ENCODE data around the gene SESTD1. TPM values are rescaled to one million over a fixed set of nuclear protein-coding genes. Genes with fewer than 3 reads are reported as not detected.

SESTD1 gene
- total RNA-seq, 2 experiments from 2014 or later: 3.2 to 21.4 TPM

- H3K4me1 ChIP-seq (ENCODE audit: insufficient read depth, low read length, poor library complexity, severe bottlenecking): peaks cover 10% of the 10 kb centered on the region
- peaks cover 6% of the 10 kb centered on the region; the same call in 1 of the 2 replicates for H3K9me3 ChIP-seq (ENCODE audit: low read length)
- no peak for DNase-seq (ENCODE audit: low spot score)
- intact Hi-C loops (cut with micrococcal nuclease; ENCODE audit: unreplicated experiment): no loop called here
- H3K4me2 ChIP-seq (ENCODE audit: low read length): peak overlapping the region; percentile 80
- TF ChIP-seq EZH2phosphoT487 (IDR thresholded peaks at IDR 0.05; ENCODE audit: borderline replicate concordance, low read depth, low read length) (no peak), CTCF (conservative IDR thresholded peaks at IDR 0.05; ENCODE audit: low read length) (no peak)
- H3K27ac ChIP-seq (ENCODE audit: low read depth, low read length, poor library complexity, severe bottlenecking): no peak overlapping the region
- no peaks in the 10 kb centered on the region for H3K79me2 ChIP-seq (ENCODE audit: insufficient read depth, low read depth, low read length)
- ChIA-PET CTCF (ENCODE audit: unreplicated experiment) (no interaction called here), POLR2A (interaction anchor here (0.5 to 2.0 kb wide), 8 partner anchors 9 to 142 kb away, joined by 3 to 5 read pairs (median 3); no protein-coding TSS in a partner anchor)
- no peaks in the 10 kb centered on the region for H3K9me2 ChIP-seq (ENCODE audit: insufficient read depth, low read length)
- peak overlapping the region; percentile 79; the same call in 1 of the 2 replicates for H2AFZ ChIP-seq (ENCODE audit: low read length)
- no peaks in the 10 kb centered on the region for H4K20me1 ChIP-seq (ENCODE audit: insufficient read depth, low read length)
- H3K36me3 ChIP-seq (ENCODE audit: insufficient read depth, low read length): no peaks in the 10 kb centered on the region
- BruUV-seq (replicated peaks): TSS peak; percentile 73
- H3K4me3 ChIP-seq (ENCODE audit: low read depth, low read length, poor library complexity, severe bottlenecking): peak overlapping the region; percentile 74
These were observed 1.6 kb downstream of the SESTD1 start for GRCh38 chr2:179263015-179263414.

- CTCF ChIA-PET (ENCODE audit: unreplicated experiment): no interaction called here
- H3K79me2 ChIP-seq (ENCODE audit: insufficient read depth, low read depth, low read length): no peaks in the 10 kb centered on the region
- peaks cover 6% of the 10 kb centered on the region; the same call in 1 of the 2 replicates for H3K9me3 ChIP-seq (ENCODE audit: low read length)
- H3K27ac ChIP-seq (ENCODE audit: low read depth, low read length, poor library complexity, severe bottlenecking): no peak overlapping the region
- no peak overlapping the region for H3K4me3 ChIP-seq (ENCODE audit: low read depth, low read length, poor library complexity, severe bottlenecking)
- no peaks in the 10 kb centered on the region for H3K36me3 ChIP-seq (ENCODE audit: insufficient read depth, low read length)
- H3K9me2 ChIP-seq (ENCODE audit: insufficient read depth, low read length): no peaks in the 10 kb centered on the region
- POLR2A ChIA-PET: interaction anchor here (0.9 to 2.0 kb wide), 4 partner anchors 10 to 23 kb away, joined by 3 to 5 read pairs (median 3); no protein-coding TSS in a partner anchor
- H3K4me2 ChIP-seq (ENCODE audit: low read length): no peak overlapping the region
- peaks cover 10% of the 10 kb centered on the region for H3K4me1 ChIP-seq (ENCODE audit: insufficient read depth, low read length, poor library complexity, severe bottlenecking)
- intact Hi-C loops (cut with micrococcal nuclease; ENCODE audit: unreplicated experiment): no loop called here
- no peak for DNase-seq (ENCODE audit: low spot score)
- H4K20me1 ChIP-seq (ENCODE audit: insufficient read depth, low read length): no peaks in the 10 kb centered on the region
- BruUV-seq (replicated peaks): no TSS peak
- no peak overlapping the region for H2AFZ ChIP-seq (ENCODE audit: low read length)
- TF ChIP-seq EZH2phosphoT487 (IDR thresholded peaks at IDR 0.05; ENCODE audit: borderline replicate concordance, low read depth, low read length) (no peak), CTCF (conservative IDR thresholded peaks at IDR 0.05; ENCODE audit: low read length) (no peak)
These were observed 2.5 kb downstream of the SESTD1 start for GRCh38 chr2:179262077-179262660.

GRCh38 chr2:179261151-179261825 is 3.3 kb downstream of the SESTD1 start:
- no peaks in the 10 kb centered on the region for H3K36me3 ChIP-seq (ENCODE audit: insufficient read depth, low read length)
- ChIA-PET POLR2A (no interaction called here), CTCF (ENCODE audit: unreplicated experiment) (no interaction called here)
- H3K9me3 ChIP-seq (ENCODE audit: low read length): peaks cover 6% of the 10 kb centered on the region; the same call in 1 of the 2 replicates
- intact Hi-C loops (cut with micrococcal nuclease; ENCODE audit: unreplicated experiment): no loop called here
- no peaks in the 10 kb centered on the region for H4K20me1 ChIP-seq (ENCODE audit: insufficient read depth, low read length)
- peaks cover 10% of the 10 kb centered on the region for H3K4me1 ChIP-seq (ENCODE audit: insufficient read depth, low read length, poor library complexity, severe bottlenecking)
- TF ChIP-seq EZH2phosphoT487 (IDR thresholded peaks at IDR 0.05; ENCODE audit: borderline replicate concordance, low read depth, low read length) (no peak), CTCF (conservative IDR thresholded peaks at IDR 0.05; ENCODE audit: low read length) (0 out of 2 replicates have a peak, but pooled peaks have one; percentile 23)
- H3K9me2 ChIP-seq (ENCODE audit: insufficient read depth, low read length): no peaks in the 10 kb centered on the region
- no peak overlapping the region for H2AFZ ChIP-seq (ENCODE audit: low read length)
- H3K4me3 ChIP-seq (ENCODE audit: low read depth, low read length, poor library complexity, severe bottlenecking): no peak overlapping the region
- H3K4me2 ChIP-seq (ENCODE audit: low read length): no peak overlapping the region
- no peaks in the 10 kb centered on the region for H3K79me2 ChIP-seq (ENCODE audit: insufficient read depth, low read depth, low read length)
- no peak overlapping the region for H3K27ac ChIP-seq (ENCODE audit: low read depth, low read length, poor library complexity, severe bottlenecking)
- no TSS peak for BruUV-seq (replicated peaks)
- DNase-seq (ENCODE audit: low spot score): no peak
